HFF-Myc (cell line): ENCODE results near the gene RARRES2.

Source experiments
- DNase-seq: peaks from one replicate; pipeline ENCODE4 v3.0.0-alpha.2; 2011; ENCODE audit warnings: low read depth; ENCODE audit errors: extremely low read depth
- H3K4me3 ChIP-seq: replicated peaks from 2 replicates; pipeline ENCODE4 v1.5.1; 2011; ENCODE audit warnings: low read depth, mild to moderate bottlenecking, control low read depth, low read length
- CTCF ChIP-seq: IDR thresholded peaks from 2 replicates; pipeline ENCODE4 v1.5.1; 2012; ENCODE audit warnings: mild to moderate bottlenecking, low read depth, low read length, control low read depth; ENCODE audit errors: missing control alignments

RARRES2 gene

GRCh38 chr7:150334108-150334507 lies 7.3 kb downstream of the RARRES2 start:
- no peak for TF ChIP-seq CTCF
- H3K4me3 ChIP-seq, result no peak overlapping the region
- no peak for DNase-seq

DNA sequence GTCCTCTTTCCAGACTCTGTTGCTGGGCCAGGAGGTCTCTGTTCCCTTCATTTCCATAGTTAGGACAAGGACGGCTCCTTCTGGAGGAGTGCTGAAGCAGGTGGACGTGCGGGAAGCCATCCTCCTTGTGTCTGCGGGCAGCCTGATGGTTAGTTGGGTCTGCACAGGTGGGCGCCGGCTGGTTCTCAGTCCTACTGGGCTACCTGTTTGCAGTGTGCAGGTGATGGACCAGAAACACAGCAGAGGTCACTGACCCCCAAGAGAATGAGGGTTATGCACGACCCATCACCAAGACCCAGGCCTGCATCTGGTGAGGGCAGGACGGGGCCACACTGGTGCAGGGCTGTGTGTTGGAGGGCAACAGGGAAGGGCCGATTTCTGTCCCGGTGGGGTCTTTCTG lies 7.8 kb downstream of the RARRES2 start:
- no peak overlapping the region for H3K4me3 ChIP-seq
- DNase-seq, result no peak
- no peak for TF ChIP-seq CTCF

- DNase-seq, result no peak
- TF ChIP-seq CTCF, result no peak
- H3K4me3 ChIP-seq, result no peak overlapping the region
Measured at GRCh38 chr7:150332852-150333635, 8.4 kb downstream of the RARRES2 start.

- TF ChIP-seq CTCF, result no peak
- no peak for DNase-seq
- H3K4me3 ChIP-seq, result no peak overlapping the region
Measured at GRCh38 chr7:150330211-150330885, 11.1 kb downstream of the RARRES2 start.

GRCh38 chr7:150329331-150330120 lies 11.9 kb downstream of the RARRES2 start:
- no peak for DNase-seq
- no peak overlapping the region for H3K4me3 ChIP-seq
- TF ChIP-seq CTCF, result no peak

DNA sequence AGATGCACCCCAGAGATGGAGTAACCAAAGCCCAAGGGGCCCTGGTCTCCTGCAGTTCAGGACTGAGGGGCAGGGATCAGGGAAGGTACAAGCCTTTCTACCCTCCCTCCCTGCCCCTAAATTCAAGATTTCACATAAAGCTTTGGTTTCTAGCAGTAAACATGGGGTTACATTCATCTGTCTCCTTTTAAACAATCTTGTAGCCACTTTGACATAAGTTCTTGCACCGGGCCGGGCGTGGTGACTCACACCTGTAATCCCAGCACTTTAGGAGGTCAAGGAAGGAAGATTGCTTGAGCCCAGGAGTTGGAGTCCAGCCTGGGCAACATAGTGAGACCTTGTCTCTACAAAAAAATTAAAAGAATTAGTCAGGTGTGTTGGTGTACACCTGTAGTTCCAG lies 14.1 kb downstream of the RARRES2 start:
- no peak for DNase-seq
- TF ChIP-seq CTCF, result no peak
- no peak overlapping the region for H3K4me3 ChIP-seq
